ENCODE results near the gene CDH23.

GRCh38 chr10:71513540-71513853, 116.8 kb downstream of the CDH23 start:
- no peak for TF ChIP-seq POLR2AphosphoS5 (IDR thresholded peaks at IDR 0.05; ENCODE audit: low read depth, low read length)
- TF ChIP-seq FOXP2 (optimal IDR thresholded peaks at IDR 0.05; ENCODE audit: borderline replicate concordance, extremely low read depth, extremely low read length, insufficient read depth) = no peak
- TF ChIP-seq REST (IDR thresholded peaks at IDR 0.05; ENCODE audit: insufficient read depth in 1 of 2, low read depth in 2 of 2, low read length in 2 of 2) = no peak
- TF ChIP-seq TAF1 (IDR thresholded peaks at IDR 0.05; ENCODE audit: borderline replicate concordance, insufficient read depth, low read length) = no peak
- TF ChIP-seq SIN3A (IDR thresholded peaks at IDR 0.05; ENCODE audit: borderline replicate concordance, insufficient read depth, low read length) = no peak
